GM21529 (cell line): ENCODE measurements around the gene KLK14.

Source experiments
- ATAC-seq: cut with Tn5 transposase; IDR thresholded peaks from one replicate; pipeline ENCODE4 v1.9.1; 2021; ENCODE audit not compliant: unreplicated experiment

The KLK14 gene

GRCh38 chr19:51089786-51090185 lies 7.1 kb upstream of the KLK14 start:
- ATAC-seq: no peak

- ATAC-seq: no peak
Observed at GRCh38 chr19:51086153-51086850, 3.6 kb upstream of the KLK14 start.

- no peak for ATAC-seq
Observed at GRCh38 chr19:51084505-51084904, 1.8 kb upstream of the KLK14 start.

GRCh38 chr19:51083783-51084182 lies 1.1 kb upstream of the KLK14 start:
- ATAC-seq: no peak

DNA sequence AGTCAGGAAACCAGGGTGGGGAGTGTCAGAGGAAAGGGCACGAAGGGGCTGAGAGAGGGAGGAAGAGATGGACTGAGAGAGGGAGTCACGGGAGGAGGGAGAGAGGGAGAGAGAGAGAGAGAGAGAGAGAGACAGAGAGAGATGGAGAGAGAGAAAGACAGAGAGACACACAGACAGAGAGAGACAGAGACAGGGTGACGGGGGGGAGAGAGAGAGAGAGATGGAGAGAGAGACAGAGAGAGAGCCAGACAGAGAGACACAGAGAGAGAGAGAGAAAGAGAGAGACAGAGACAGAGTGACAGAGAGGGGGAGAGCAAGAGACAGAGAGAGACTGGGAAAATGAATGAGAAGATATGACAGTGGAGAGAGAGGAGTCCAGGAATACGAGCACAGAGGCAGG lies 494 bp upstream of the KLK14 start:
- no peak for ATAC-seq

DNA sequence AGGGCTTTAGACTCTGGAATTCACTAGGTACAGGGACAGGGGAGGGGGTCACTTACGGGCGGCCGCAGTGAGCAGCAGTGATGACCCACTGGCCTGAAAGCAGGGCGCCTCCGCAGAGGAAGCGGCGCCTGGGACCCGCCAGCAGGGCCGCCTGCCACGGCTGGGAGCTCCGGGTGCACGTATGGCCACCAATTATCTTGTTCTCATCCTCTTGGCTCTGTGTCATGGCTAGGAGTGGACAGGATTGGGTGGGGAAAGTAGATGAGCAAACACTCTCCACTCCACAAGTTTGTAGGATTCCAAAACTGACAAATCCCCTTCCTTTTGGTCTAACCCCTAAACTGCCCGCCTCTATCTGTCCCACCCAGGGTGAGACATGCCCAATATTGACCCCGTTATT lies 1.2 kb downstream of the KLK14 start:
- ATAC-seq: no peak

DNA sequence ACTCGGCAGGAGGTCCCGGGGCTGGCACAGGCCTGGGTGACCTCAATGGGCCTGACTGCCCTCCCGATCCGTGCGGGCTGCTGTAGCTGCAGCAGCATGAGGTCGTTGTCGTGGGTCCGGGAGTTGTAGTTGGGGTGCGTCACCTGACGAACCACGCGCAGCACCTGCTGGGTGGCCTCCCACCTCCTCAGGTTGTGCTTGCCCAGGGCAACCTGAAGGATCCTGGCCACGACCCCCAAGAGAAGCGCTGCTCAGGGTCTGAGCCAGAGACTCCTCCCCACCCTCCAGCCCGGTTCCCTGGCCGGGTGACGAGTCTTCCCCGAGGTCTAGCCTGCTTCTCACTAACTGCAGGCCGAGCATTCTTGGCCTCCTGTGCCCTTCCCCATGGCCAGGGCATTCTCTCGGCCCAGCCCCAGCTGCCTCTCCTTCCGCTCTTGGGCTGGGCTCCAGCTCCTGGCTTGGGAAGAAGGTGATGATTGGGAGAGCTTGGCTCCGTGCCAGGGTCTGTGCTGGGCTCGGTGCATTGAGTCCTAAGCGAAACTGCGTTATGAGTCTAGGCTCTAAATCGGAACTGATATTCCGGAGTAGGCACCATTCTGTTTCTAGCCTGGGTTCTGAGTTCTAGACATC lies 3.1 kb downstream of the KLK14 start:
- no peak for ATAC-seq

- no peak for ATAC-seq
Observed at GRCh38 chr19:51078731-51079130, 4.0 kb downstream of the KLK14 start.

DNA sequence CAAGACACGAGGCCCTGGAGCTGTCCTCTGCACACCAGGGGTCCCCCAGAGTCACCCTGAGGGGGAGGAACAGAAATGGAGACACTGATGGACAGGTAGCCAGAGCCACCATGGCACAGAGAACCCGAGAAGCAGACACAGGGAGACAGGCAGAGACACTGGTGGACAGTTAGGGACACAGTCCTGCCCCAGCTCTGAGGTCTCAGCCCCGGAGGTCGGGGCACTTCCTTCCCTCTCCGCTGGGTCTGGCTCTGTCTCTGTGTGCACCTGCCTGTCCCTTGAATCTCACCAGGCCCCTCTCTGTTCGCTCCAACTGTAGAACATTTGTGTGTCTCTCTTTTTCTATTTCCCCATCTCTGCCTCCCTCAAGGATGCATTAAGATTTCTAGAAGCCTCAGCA lies 4.6 kb downstream of the KLK14 start:
- ATAC-seq: no peak

DNA sequence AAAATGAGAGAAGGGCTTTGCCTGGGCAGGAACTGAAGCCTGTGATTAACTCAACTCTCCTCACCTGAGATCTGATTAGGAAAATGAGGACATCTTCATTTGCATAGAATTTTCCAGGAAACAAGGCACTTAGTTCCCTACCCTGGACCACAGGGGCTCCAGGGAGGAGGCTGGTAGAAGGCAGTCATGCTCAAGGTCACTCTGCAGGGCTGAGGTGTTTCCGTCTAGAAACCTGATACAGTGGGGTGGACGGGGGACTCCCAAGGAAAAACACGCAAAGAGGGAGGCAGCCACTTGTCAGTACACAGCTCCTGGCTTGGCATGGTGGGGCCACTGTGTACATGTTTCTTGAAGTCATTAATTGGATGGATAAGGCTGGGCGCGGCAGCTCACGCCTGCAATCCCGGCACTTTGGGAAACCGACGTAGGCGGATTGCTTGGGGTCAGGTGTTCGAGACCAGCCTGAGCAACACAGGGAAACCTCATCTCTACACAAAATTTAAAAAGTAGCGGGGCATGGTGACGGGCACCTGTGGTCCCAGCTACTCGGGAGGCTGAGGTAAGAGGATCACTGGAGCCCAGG lies 6.0 kb downstream of the KLK14 start:
- ATAC-seq: no peak

- ATAC-seq: no peak
Observed at GRCh38 chr19:51075998-51076397, 6.7 kb downstream of the KLK14 start.

DNA sequence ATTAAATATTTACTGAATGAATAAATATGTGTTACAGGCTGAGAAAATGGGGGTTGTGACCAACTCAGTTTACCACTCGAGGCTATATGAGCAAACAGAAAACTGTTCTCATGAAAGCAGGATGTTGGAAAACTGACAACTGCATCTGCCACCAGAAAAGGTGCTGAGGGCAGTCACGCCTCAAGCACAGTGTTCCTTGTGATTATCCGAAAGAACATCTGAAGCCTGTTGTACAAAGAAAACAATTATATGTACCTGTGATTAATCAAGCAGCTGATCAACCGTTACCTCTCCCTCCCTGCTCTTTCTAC lies 11.6 kb downstream of the KLK14 start:
- ATAC-seq: no peak

DNA sequence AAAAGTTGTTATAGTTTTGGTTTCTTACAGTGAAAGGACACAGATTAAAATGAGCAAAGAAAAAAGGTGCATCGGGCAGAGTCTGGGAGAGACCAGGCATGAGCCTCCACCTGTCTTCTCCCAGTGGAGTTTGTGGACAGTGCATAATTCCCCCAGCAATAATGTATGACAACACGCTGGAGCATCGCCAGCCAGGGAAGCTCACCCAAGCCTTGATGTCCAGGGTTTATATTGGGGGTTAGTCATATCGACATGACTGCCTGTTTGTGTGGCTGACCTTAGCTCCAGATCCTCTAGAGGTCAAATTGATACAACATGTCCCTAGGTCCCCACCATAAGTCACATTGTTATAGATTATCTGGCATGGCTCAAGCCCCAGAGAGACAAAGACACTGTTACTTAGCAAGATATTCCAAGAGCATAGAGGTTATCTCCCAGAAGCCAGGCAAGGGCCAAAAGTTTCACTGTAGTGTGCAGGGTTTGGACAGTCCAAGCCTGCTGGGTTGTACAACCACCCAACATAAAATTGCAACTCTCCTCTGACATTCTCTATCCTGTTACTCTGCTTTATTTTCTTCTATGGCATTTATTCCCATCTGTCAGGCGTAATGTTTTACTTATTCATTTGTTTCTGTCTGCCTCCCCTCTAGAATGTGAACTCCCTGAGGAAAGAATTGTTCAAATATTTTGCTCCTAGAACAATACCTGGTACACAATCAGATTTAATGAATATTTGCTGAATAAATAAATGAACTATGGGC lies 12.2 kb downstream of the KLK14 start:
- no peak for ATAC-seq

GRCh38 chr19:51066393-51067186 lies 16.1 kb downstream of the KLK14 start:
- ATAC-seq: no peak

DNA sequence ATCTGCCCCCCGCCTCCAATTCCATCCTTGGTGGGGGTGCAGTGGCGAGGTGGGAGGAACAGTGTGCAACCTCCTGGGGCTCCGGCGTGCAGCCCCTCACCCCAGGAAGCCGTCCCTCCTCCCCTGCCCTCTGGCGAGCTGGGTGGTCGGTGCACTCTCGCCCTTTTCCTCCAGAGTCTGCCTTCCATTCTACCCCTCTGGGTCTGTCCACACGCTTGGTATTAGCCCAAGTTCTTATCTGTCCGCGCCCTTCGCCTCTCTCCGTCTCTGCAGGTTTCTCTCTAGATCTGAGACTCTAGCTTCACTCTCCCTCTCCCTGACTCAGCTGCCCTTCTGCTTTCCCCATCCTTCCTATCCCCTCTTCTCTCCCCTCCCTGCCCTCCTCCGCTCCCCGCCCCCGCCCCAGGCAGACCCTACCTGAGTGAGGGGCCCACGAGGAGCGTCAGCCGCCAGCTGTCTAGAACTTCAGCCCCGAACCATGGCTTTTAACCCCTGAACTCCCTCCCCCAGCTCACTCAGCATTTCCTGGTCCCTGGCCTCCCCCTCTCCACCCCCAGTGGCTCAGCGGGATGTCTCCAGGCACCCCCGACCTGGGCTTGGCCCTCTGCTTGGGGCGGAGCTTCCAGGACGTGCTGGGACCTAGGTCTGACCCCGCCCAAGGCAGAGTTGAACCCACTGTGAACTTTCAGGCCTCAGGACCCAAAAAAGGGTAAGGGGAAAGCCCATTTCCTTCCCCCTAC lies 17.3 kb downstream of the KLK14 start:
- ATAC-seq: no peak

DNA sequence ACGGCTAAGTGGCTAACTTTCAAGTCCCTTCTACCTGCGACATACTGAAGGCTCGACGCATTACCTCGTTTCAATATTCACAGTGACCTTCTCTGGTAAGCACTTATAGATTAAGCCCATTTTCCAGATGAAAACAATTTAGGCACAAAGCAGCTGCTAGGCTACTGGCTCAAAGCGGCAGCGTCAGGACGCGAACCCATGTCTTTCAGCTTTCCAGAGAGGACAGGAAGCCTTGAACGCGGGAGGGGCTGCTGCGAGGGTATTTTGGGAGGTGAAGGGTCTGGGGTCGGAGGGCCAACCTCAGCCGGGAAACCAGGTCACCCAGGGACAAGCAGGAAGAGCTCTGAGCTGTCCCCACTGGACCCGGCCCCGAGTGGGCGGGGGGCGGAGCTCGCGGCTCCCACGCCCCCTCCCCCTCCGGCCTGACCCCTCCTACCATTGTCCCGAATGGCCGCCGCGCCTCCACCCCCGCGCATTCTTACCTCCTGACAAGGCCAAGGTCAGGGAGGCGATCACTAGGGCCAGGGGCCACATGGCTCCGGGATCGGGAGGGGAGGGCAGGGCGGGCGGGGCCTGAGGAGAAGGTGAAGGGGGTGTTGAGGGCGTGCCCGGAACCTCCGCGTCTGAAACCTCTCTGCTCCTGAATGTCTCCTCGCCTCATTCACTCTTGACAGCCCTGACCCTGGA lies 18.0 kb downstream of the KLK14 start, which contains the start of gene KLK13:
Gene KLK13, minus strand, starts transcription at position 559 of the 687 bp plus-strand sequence. Its CDS starts 25 bp downstream, at position 534.
- no peak for ATAC-seq

DNA sequence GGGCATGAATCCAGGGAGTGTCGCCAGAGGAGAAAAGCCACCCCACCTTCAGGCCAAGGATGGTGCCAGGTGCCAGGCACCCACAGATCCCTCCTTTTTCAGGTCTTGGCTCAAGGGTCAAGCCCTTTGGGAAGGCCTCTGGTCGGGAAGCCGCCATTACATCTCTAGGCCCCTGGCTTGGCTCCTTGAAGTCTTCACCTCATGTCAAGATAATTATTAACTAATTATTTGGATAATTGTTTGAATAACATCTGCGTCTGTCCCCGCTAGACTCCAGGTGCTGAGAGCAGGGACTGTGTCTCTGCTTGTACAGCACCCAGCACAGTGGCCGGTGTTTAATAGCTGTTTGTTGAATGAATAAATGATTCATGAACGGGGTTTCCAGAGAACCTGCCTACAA lies 19.0 kb downstream of the KLK14 start:
- no peak for ATAC-seq

GRCh38 chr19:51060973-51061372 lies 21.7 kb downstream of the KLK14 start:
- no peak for ATAC-seq

GRCh38 chr19:51060336-51060735 lies 22.4 kb downstream of the KLK14 start:
- no peak for ATAC-seq

- ATAC-seq: no peak
Observed at GRCh38 chr19:51059715-51060114, 23.0 kb downstream of the KLK14 start.
